GM12878 (cell line): ENCODE measurements around the gene BPIFB3. TPM values are rescaled to one million over a fixed set of nuclear protein-coding genes. Genes with fewer than 3 reads are reported as not detected.

ENCODE experiments used
- ATAC-seq: fragments of 200-7000 bp; cut with Tn5 transposase; 3 replicates; pipeline ENCODE4 v1.9.1; 2020; ENCODE audit warnings: mild to moderate bottlenecking, moderate library complexity
- BruUV-seq: library from RNA; stranded (reverse); fragments of 400-500 nt; replicated peaks from 2 replicates; lab custom pipeline; 2021; lab: Mats Ljungman, UMichigan
- CTCF ChIA-PET: fragments of 300-600 bp; sonication (Branson Sonifier 250); formaldehyde crosslinking; extraction: SDS; loops from one replicate; lab custom pipeline; 2021; ENCODE audit warnings: inconsistent platforms; lab: Yijun Ruan, JAX
- POLR2A ChIA-PET: fragments of 350-600 bp; formaldehyde crosslinking; extraction: SDS; loops from one replicate; lab custom pipeline; 2021; ENCODE audit warnings: inconsistent platforms; lab: Charles Lee
- RAD21 ChIA-PET: fragments of 300-600 bp; sonication (Branson Sonifier 250); formaldehyde crosslinking; loops from one replicate; lab custom pipeline; 2023; ENCODE audit warnings: antibody characterized with exemption; ENCODE audit not compliant: unreplicated experiment; lab: Charles Lee
- SMC1A ChIA-PET: fragments of 300-600 bp; sonication (Branson Sonifier 250); formaldehyde crosslinking; loops from one replicate; lab custom pipeline; 2023; ENCODE audit not compliant: unreplicated experiment, uncharacterized antibody; lab: Charles Lee
- DNase-seq: peaks from one replicate; pipeline ENCODE4 v3.0.0-alpha.2; 2011; ENCODE audit warnings: low read depth, low spot score
- FAIRE-seq: peaks from 3 replicates; lab custom pipeline; 2011; peaks lifted over from hg19 to GRCh38; lab: Jason Lieb, UNC
- H2AFZ ChIP-seq: 2 replicates; pipeline ENCODE4 v1.6.0; 2011; ENCODE audit warnings: low read depth, low read length, control low read depth; ENCODE audit not compliant: control insufficient read depth
- H3K27ac ChIP-seq: 2 replicates; pipeline ENCODE4 v1.5.1; 2011; ENCODE audit warnings: control low read depth; ENCODE audit not compliant: control insufficient read depth, insufficient read depth
- H3K27me3 ChIP-seq, 2 experiments: replicated peaks in 1 of 2; 2 replicates each; pipeline versions ENCODE4 v1.6.0 to v1.6.1; 2011; ENCODE audit warnings: low read length in 1 of 2; ENCODE audit not compliant: control insufficient read depth in 2 of 2, insufficient read depth in 2 of 2
- H3K36me3 ChIP-seq, 2 experiments: 2 replicates each; pipeline ENCODE4 v1.5.1; 2011; ENCODE audit warnings: low read length in 1 of 2; ENCODE audit not compliant: control insufficient read depth in 2 of 2, insufficient read depth in 2 of 2
- H3K4me1 ChIP-seq: 2 replicates; pipeline ENCODE4 v1.6.1; 2011; ENCODE audit warnings: mild to moderate bottlenecking, low read length, moderate library complexity, mixed read lengths; ENCODE audit not compliant: control insufficient read depth, insufficient read depth
- H3K4me2 ChIP-seq: 2 replicates; pipeline ENCODE4 v1.6.0; 2011; ENCODE audit warnings: control low read depth; ENCODE audit not compliant: control insufficient read depth, insufficient read depth
- H3K4me3 ChIP-seq: fragments of 200-600 bp; sonication (generic); 2 replicates; pipeline ENCODE4 v1.5.1; 2016
- H3K79me2 ChIP-seq: 2 replicates; pipeline ENCODE4 v1.6.0; 2011; ENCODE audit warnings: low read length; ENCODE audit not compliant: control insufficient read depth, insufficient read depth
- H3K9ac ChIP-seq: 2 replicates; pipeline ENCODE4 v1.8.0; 2011; ENCODE audit warnings: low read length, control low read depth, mixed read lengths; ENCODE audit not compliant: control insufficient read depth, insufficient read depth
- H3K9me3 ChIP-seq: replicated peaks from 3 replicates; pipeline ENCODE4 v1.5.1; 2011; ENCODE audit warnings: mild to moderate bottlenecking, low read length; ENCODE audit not compliant: control insufficient read depth, insufficient read depth
- H4K20me1 ChIP-seq: 2 replicates; pipeline ENCODE4 v1.6.0; 2011; ENCODE audit not compliant: control insufficient read depth, insufficient read depth
- BACH1 ChIP-seq: fragments of 450-650 bp; IDR thresholded peaks from 2 replicates; pipeline ENCODE4 v1.6.1; 2017; ENCODE audit warnings: mild to moderate bottlenecking, borderline replicate concordance
- BHLHE40 ChIP-seq, 2 experiments: fragments of 450-650 bp in 1 of 2; IDR thresholded peaks; 2 replicates each; pipeline ENCODE4 v1.6.1; 2011 to 2017; ENCODE audit warnings: low read depth in 2 of 2, borderline replicate concordance in 1 of 2, improper control_type of control experiment in 1 of 2, low read length in 1 of 2, mild to moderate bottlenecking in 1 of 2
- E2F4 ChIP-seq: IDR thresholded peaks from 2 replicates; pipeline ENCODE4 v1.6.1; 2012; ENCODE audit warnings: low read depth, low read length, improper control_type of control experiment
- GABPA ChIP-seq: IDR thresholded peaks from 2 replicates; pipeline ENCODE4 v1.6.1; 2014; ENCODE audit warnings: antibody characterized with exemption, low read depth, mild to moderate bottlenecking, inconsistent platforms
- HSF1 ChIP-seq: fragments of 150-350 bp; IDR thresholded peaks from 2 replicates; pipeline ENCODE4 v1.6.1; 2014; ENCODE audit warnings: mild to moderate bottlenecking, low read depth, low read length
- IRF4 ChIP-seq: IDR thresholded peaks from 2 replicates; pipeline ENCODE4 v1.6.1; 2011; ENCODE audit warnings: low read depth, low read length
- JUND ChIP-seq: IDR thresholded peaks from 2 replicates; pipeline ENCODE4 v1.6.1; 2012; ENCODE audit warnings: low read depth, mild to moderate bottlenecking, low read length, improper control_type of control experiment, moderate library complexity
- MEF2B ChIP-seq: fragments of 450-650 bp; IDR thresholded peaks from 2 replicates; pipeline ENCODE4 v1.6.1; 2018; ENCODE audit warnings: mild to moderate bottlenecking, moderate library complexity; ENCODE audit not compliant: partially characterized antibody, poor library complexity, severe bottlenecking
- MXI1 ChIP-seq: fragments of 150-350 bp; IDR thresholded peaks from 2 replicates; pipeline ENCODE4 v1.6.1; 2011; ENCODE audit warnings: low read depth, mild to moderate bottlenecking, inconsistent platforms, low read length, improper control_type of control experiment
- NRF1 ChIP-seq: conservative IDR thresholded peaks from 2 replicates; pipeline ENCODE4 v1.6.1; 2011; ENCODE audit warnings: mild to moderate bottlenecking, low read depth, low read length, improper control_type of control experiment
- PAX8 ChIP-seq: fragments of 450-650 bp; IDR thresholded peaks from 2 replicates; pipeline ENCODE4 v1.6.1; 2017; ENCODE audit warnings: mild to moderate bottlenecking, moderate library complexity
- PML ChIP-seq: IDR thresholded peaks from 2 replicates; pipeline ENCODE4 v1.6.1; 2012; ENCODE audit warnings: low read length, inconsistent platforms
- POLR2A ChIP-seq: IDR thresholded peaks from 2 replicates; pipeline ENCODE4 v1.6.1; 2011; ENCODE audit warnings: low read depth, mild to moderate bottlenecking, low read length
- POU2F2 ChIP-seq: IDR thresholded peaks from 3 replicates; pipeline ENCODE4 v1.6.1; 2011; ENCODE audit warnings: low read depth, mild to moderate bottlenecking, low read length, borderline replicate concordance
- RFX5 ChIP-seq: IDR thresholded peaks from 2 replicates; pipeline ENCODE4 v1.6.1; 2011; ENCODE audit warnings: low read depth, low read length, improper control_type of control experiment
- RUNX3 ChIP-seq: IDR thresholded peaks from 2 replicates; pipeline ENCODE4 v1.6.1; 2012; ENCODE audit warnings: low read length, inconsistent platforms
- SUZ12 ChIP-seq: fragments of 200-600 bp; sonication (generic); IDR thresholded peaks from one replicate; pipeline ENCODE4 v1.6.1; 2018; ENCODE audit warnings: antibody characterized with exemption, mild to moderate bottlenecking; ENCODE audit not compliant: unreplicated experiment
- ZNF217 ChIP-seq: fragments of 450-650 bp; IDR thresholded peaks from 2 replicates; pipeline ENCODE4 v1.6.1; 2017; ENCODE audit warnings: antibody characterized with exemption, mild to moderate bottlenecking
- WGBS: methylation state at CpG from one replicate; pipeline ENCODE4 v1.1.6; 2016; ENCODE audit warnings: low lambda C conversion rate; ENCODE audit not compliant: insufficient replicate concordance, insufficient coverage; ENCODE audit errors: missing lambda C conversion rate; 5-methylcytosine and 5-hydroxymethylcytosine counted together
- in situ Hi-C: fragments of 300-500 bp; cut with MboI; formaldehyde crosslinking; loops from 9 replicates; pipeline ENCODE4 v1.14.3; 2018; ENCODE audit warnings: mixed read lengths
- intact Hi-C: fragments of 100-400 bp; cut with micrococcal nuclease; formaldehyde crosslinking; loops from one replicate; pipeline ENCODE4 v1.14.2; 2022; ENCODE audit not compliant: unreplicated experiment
- polyA plus RNA-seq, 11 experiments: library from polyadenylated mRNA; depleted of rRNA in 4 of 11; unstranded in 6 of 11; stranded (reverse) in 5 of 11; fragments of >200 nt; fragmentation: Nextera tagmentation in 4 of 11; fragmentation: Illumina TruSeq in 1 of 11; extraction: Ambion mirVana in 4 of 11; extraction: Trizol in 1 of 11; gene quantifications; 1 replicate in 1 of 11; 2 replicates in 10 of 11; pipeline versions ENCODE4 v1.2.1 to v1.2.3, GENCODE V29; 2011 to 2016; ENCODE audit warnings: inconsistent platforms in 2 of 11, missing spikeins in 2 of 11, low read depth in 1 of 11
- total RNA-seq, 4 experiments: library from RNA; depleted of rRNA in 3 of 4; stranded (reverse); fragments of >200 nt in 3 of 4; fragmentation: Illumina TruSeq in 1 of 4; extraction: Trizol in 1 of 4; gene quantifications; 2 replicates each; pipeline versions ENCODE4 v1.2.1 to v1.2.3, GENCODE V29; 2013 to 2021
- TF ChIP-seq, protein P1 (sequence below): IDR thresholded peaks from 2 replicates; pipeline ENCODE4 v1.6.1; 2012; ENCODE audit warnings: low read depth, low read length, improper control_type of control experiment

Gene BPIFB3
- total and polyA plus RNA-seq, 10 of the 15 experiments (the other 5 are each of a cell fraction or from before 2014, with no cell fraction given), result not detected

GRCh38 chr20:33110147-33110825, 56.6 kb downstream of the BPIFB3 start (continued):
- TF ChIP-seq NRF1 (no peak), POU2F2 (no peak), IRF4 (no peak), PAX8 (no peak), GABPA (no peak), RUNX3 (no peak), ZNF217 (no peak), HSF1 (no peak), BACH1 (no peak)
- TF ChIP-seq, protein P1, sequence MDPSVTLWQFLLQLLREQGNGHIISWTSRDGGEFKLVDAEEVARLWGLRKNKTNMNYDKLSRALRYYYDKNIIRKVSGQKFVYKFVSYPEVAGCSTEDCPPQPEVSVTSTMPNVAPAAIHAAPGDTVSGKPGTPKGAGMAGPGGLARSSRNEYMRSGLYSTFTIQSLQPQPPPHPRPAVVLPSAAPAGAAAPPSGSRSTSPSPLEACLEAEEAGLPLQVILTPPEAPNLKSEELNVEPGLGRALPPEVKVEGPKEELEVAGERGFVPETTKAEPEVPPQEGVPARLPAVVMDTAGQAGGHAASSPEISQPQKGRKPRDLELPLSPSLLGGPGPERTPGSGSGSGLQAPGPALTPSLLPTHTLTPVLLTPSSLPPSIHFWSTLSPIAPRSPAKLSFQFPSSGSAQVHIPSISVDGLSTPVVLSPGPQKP, result no peak

DNA sequence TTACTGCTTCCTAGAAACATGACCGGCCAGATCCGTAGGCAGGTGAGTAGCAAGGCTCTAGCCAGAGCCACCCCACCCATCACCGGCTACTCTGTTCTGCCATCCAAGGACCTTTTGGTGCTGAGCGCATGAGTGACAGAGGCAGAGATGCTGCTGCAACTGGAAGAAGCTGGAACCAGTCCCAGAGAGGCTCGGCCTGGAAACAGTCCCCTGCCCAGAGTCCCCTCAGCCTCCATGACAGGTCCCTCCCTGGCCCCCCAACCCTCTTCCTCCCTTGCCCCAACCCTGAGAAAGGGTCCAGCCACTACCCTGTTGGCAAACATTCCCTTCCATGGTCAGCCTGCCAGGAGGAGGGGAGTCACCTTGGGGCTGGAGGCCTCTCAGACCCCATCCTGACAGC, 57.6 kb downstream of the BPIFB3 start:
- SMC1A ChIA-PET, result no interaction called here
- no peaks in the 10 kb centered on the region for H3K27me3 ChIP-seq
- in situ Hi-C loops, result no loop called here
- TF ChIP-seq IRF4 (no peak), SUZ12 (no peak), RFX5 (no peak), MEF2B (no peak), POLR2A (no peak), JUND (no peak), PML (no peak), BHLHE40 (IDR thresholded peaks at IDR 0.05; ENCODE audit: borderline replicate concordance in 1 of 2, low read depth in 2 of 2, low read length in 1 of 2) (no peak), MXI1 (no peak), E2F4 (no peak)

More for the DNA sequence above, 57.6 kb downstream of the BPIFB3 start:
- FAIRE-seq (no peak), ATAC-seq (no peak), DNase-seq (no peak)
- ChIA-PET POLR2A (no interaction called here), RAD21 (no interaction called here), CTCF (no interaction called here)
- no peak overlapping the region for H3K4me3 ChIP-seq
- no peak overlapping the region for H3K27ac ChIP-seq
- no peaks in the 10 kb centered on the region for H3K36me3 ChIP-seq
- no peaks in the 10 kb centered on the region for H4K20me1 ChIP-seq
- BruUV-seq, result no TSS peak
- H3K9me3 ChIP-seq, result no peaks in the 10 kb centered on the region
- H3K4me2 ChIP-seq, result no peak overlapping the region
- H3K4me1 ChIP-seq, result no peaks in the 10 kb centered on the region
- no peak overlapping the region for H3K9ac ChIP-seq
- 77% methylated on average over 5 of the region's 5 CpGs for WGBS
- no peaks in the 10 kb centered on the region for H3K79me2 ChIP-seq
- intact Hi-C loops, result loop anchor here (10.0 kb wide), 1 partner anchor 63 kb away; no protein-coding TSS in a partner anchor
- H2AFZ ChIP-seq, result no peak overlapping the region
